GM23248 (cell line): Measurements from ENCODE around the gene VWA8. TPM values are rescaled to one million over a fixed set of nuclear protein-coding genes. Genes with fewer than 3 reads are reported as not detected.

Experiments
- DNase-seq: peaks from one replicate; pipeline ENCODE4 v3.0.0-alpha.2; 2015
- H2AFZ ChIP-seq: fragments of 200-600 bp; sonication (generic); 2 replicates; pipeline ENCODE4 v1.6.1; 2016; ENCODE audit warnings: antibody characterized with exemption
- H3F3A ChIP-seq: fragments of 200-600 bp; sonication (generic); 2 replicates; pipeline ENCODE4 v1.6.1; 2016; ENCODE audit warnings: mild to moderate bottlenecking, antibody characterized with exemption, mixed run types; ENCODE audit not compliant: insufficient read depth
- H3K27ac ChIP-seq: fragments of 200-600 bp; sonication (generic); 2 replicates; pipeline ENCODE4 v1.5.1; 2016; ENCODE audit warnings: mild to moderate bottlenecking
- H3K27me3 ChIP-seq: fragments of 200-600 bp; sonication (generic); replicated peaks from 2 replicates; pipeline ENCODE4 v1.6.1; 2016; ENCODE audit warnings: mild to moderate bottlenecking; ENCODE audit not compliant: insufficient read depth
- H3K36me3 ChIP-seq: fragments of 200-600 bp; sonication (generic); 2 replicates; pipeline ENCODE4 v1.6.1; 2016; ENCODE audit warnings: low read depth, mild to moderate bottlenecking
- H3K4me1 ChIP-seq: fragments of 200-600 bp; sonication (generic); 2 replicates; pipeline ENCODE4 v1.6.1; 2016; ENCODE audit warnings: mild to moderate bottlenecking; ENCODE audit not compliant: insufficient read depth
- H3K4me2 ChIP-seq: fragments of 200-600 bp; sonication (generic); one replicate; pipeline ENCODE4 v1.6.1; 2016; ENCODE audit warnings: mild to moderate bottlenecking; ENCODE audit not compliant: unreplicated experiment
- H3K4me3 ChIP-seq: fragments of 200-600 bp; sonication (generic); 2 replicates; pipeline ENCODE4 v1.5.1; 2016; ENCODE audit warnings: mild to moderate bottlenecking
- H3K79me2 ChIP-seq: fragments of 200-600 bp; sonication (generic); 2 replicates; pipeline ENCODE4 v1.6.1; 2016; ENCODE audit warnings: mild to moderate bottlenecking; ENCODE audit not compliant: insufficient read depth
- H3K9ac ChIP-seq: fragments of 200-600 bp; sonication (generic); 2 replicates; pipeline ENCODE4 v1.6.1; 2016; ENCODE audit warnings: mild to moderate bottlenecking
- H3K9me2 ChIP-seq: fragments of 200-600 bp; sonication (generic); 2 replicates; pipeline ENCODE4 v1.6.1; 2016; ENCODE audit warnings: mixed run types, mild to moderate bottlenecking, moderate library complexity; ENCODE audit not compliant: insufficient read depth
- H3K9me3 ChIP-seq: fragments of 200-600 bp; sonication (generic); one replicate; pipeline ENCODE4 v1.6.1; 2017; ENCODE audit warnings: low read depth
- H4K20me1 ChIP-seq: fragments of 200-600 bp; sonication (generic); 2 replicates; pipeline ENCODE4 v1.6.0; 2016; ENCODE audit not compliant: insufficient read depth
- EZH2 ChIP-seq: fragments of 200-600 bp; sonication (generic); IDR thresholded peaks from 2 replicates; pipeline ENCODE4 v1.6.1; 2018; ENCODE audit warnings: antibody characterized with exemption, mild to moderate bottlenecking; ENCODE audit not compliant: insufficient read depth, poor library complexity, severe bottlenecking
- EZH2phosphoT487 ChIP-seq: fragments of 200-600 bp; sonication (generic); IDR thresholded peaks from 2 replicates; pipeline ENCODE4 v1.6.1; 2018; ENCODE audit warnings: antibody characterized with exemption, moderate library complexity, mild to moderate bottlenecking, low read depth; ENCODE audit not compliant: insufficient read depth
- WGBS, 2 experiments: methylation state at CpG; one replicate each; pipeline ENCODE4 v1.1.6; 2015 to 2017; ENCODE audit warnings: low lambda C conversion rate in 2 of 2, low coverage in 1 of 2; ENCODE audit errors: missing lambda C conversion rate in 2 of 2; 5-methylcytosine and 5-hydroxymethylcytosine counted together
- in situ Hi-C: fragments of 300-500 bp; cut with MboI; formaldehyde crosslinking; loops from 2 replicates; pipeline ENCODE4 v1.15.0; 2020
- polyA plus RNA-seq: library from polyadenylated mRNA; unstranded; fragments of >200 nt; fragmentation: Nextera tagmentation; extraction: Ambion mirVana; gene quantifications from 2 replicates; pipeline ENCODE4 v1.2.1, GENCODE V29; 2016
- total RNA-seq: library from RNA; depleted of rRNA; stranded (reverse); fragments of >200 nt; shearing (Covaris generic); gene quantifications from 2 replicates; pipeline ENCODE4 v1.2.3, GENCODE V29; 2014

The VWA8 gene
- total and polyA plus RNA-seq, 2 experiments from 2014 or later = 3.9 to 10.1 TPM

GRCh38 chr13:42001580-42001979 is 40.7 kb upstream of the VWA8 start:
- TF ChIP-seq EZH2 (no peak), EZH2phosphoT487 (no peak)
- H3K36me3 ChIP-seq = no peaks in the 10 kb centered on the region
- DNase-seq = peak; percentile 93
- peak overlapping the region; percentile 50 for H3K4me3 ChIP-seq
- WGBS, 2 experiments = 11 to 15% methylated on average over 6 of the region's 6 CpGs
- no peaks in the 10 kb centered on the region for H3K9me3 ChIP-seq
- H3K9ac ChIP-seq = peak overlapping the region; percentile 53; the same call in 1 of the 2 replicates
- peak overlapping the region; percentile 63 for H2AFZ ChIP-seq
- H3F3A ChIP-seq = peaks cover 17% of the 10 kb centered on the region
- H3K27me3 ChIP-seq = no peaks in the 10 kb centered on the region
- in situ Hi-C loops = no loop called here
- H3K4me1 ChIP-seq = peaks cover 14% of the 10 kb centered on the region
- H3K79me2 ChIP-seq = no peaks in the 10 kb centered on the region
- H3K4me2 ChIP-seq = peak overlapping the region; percentile 61
- H4K20me1 ChIP-seq = no peaks in the 10 kb centered on the region
- no peaks in the 10 kb centered on the region for H3K9me2 ChIP-seq
- peak overlapping the region; percentile 65 for H3K27ac ChIP-seq

GRCh38 chr13:42000846-42001245 is 39.9 kb upstream of the VWA8 start:
- no peaks in the 10 kb centered on the region for H3K9me3 ChIP-seq
- H4K20me1 ChIP-seq = no peaks in the 10 kb centered on the region
- peaks cover 20% of the 10 kb centered on the region for H3K4me1 ChIP-seq
- DNase-seq = no peak
- no peaks in the 10 kb centered on the region for H3K36me3 ChIP-seq
- H3F3A ChIP-seq = peaks cover 23% of the 10 kb centered on the region
- TF ChIP-seq EZH2phosphoT487 = no peak
- no peak for TF ChIP-seq EZH2
- no peak overlapping the region for H3K9ac ChIP-seq
- peak overlapping the region; percentile 61 for H3K4me2 ChIP-seq
- H3K27ac ChIP-seq = no peak overlapping the region
- H3K79me2 ChIP-seq = no peaks in the 10 kb centered on the region
- in situ Hi-C loops = no loop called here
- H3K4me3 ChIP-seq = no peak overlapping the region
- H3K27me3 ChIP-seq = no peaks in the 10 kb centered on the region
- no peaks in the 10 kb centered on the region for H3K9me2 ChIP-seq
- WGBS, 2 experiments = 49 to 52% methylated on average over 2 of the region's 2 CpGs
- peak overlapping the region; percentile 63; the same call in 1 of the 2 replicates for H2AFZ ChIP-seq

- no peak for TF ChIP-seq EZH2
- no peak for TF ChIP-seq EZH2phosphoT487
- peaks cover 25% of the 10 kb centered on the region for H3F3A ChIP-seq
- no peak overlapping the region for H3K4me2 ChIP-seq
- no peaks in the 10 kb centered on the region for H3K27me3 ChIP-seq
- no peak for DNase-seq
- in situ Hi-C loops = no loop called here
- no peak overlapping the region for H3K27ac ChIP-seq
- 61 to 80% methylated on average over 1 of the region's 1 CpG for WGBS, 2 experiments
- no peaks in the 10 kb centered on the region for H3K9me3 ChIP-seq
- no peaks in the 10 kb centered on the region for H3K9me2 ChIP-seq
- H3K9ac ChIP-seq = no peak overlapping the region
- no peak overlapping the region for H2AFZ ChIP-seq
- no peaks in the 10 kb centered on the region for H3K79me2 ChIP-seq
- H4K20me1 ChIP-seq = no peaks in the 10 kb centered on the region
- H3K4me1 ChIP-seq = peaks cover 23% of the 10 kb centered on the region
- no peaks in the 10 kb centered on the region for H3K36me3 ChIP-seq
- no peak overlapping the region for H3K4me3 ChIP-seq
These were observed 36.5 kb upstream of the VWA8 start for GRCh38 chr13:41997396-41997795.

GRCh38 chr13:41995946-41996345 is 35.0 kb upstream of the VWA8 start:
- peaks cover 14% of the 10 kb centered on the region for H3F3A ChIP-seq
- H3K79me2 ChIP-seq = no peaks in the 10 kb centered on the region
- no peak overlapping the region for H3K4me2 ChIP-seq
- peak; percentile 64 for DNase-seq
- H3K36me3 ChIP-seq = no peaks in the 10 kb centered on the region
- H2AFZ ChIP-seq = 0 out of 2 replicates have a peak overlapping the region, but pooled peaks have one; percentile 6
- no peak for TF ChIP-seq EZH2
- TF ChIP-seq EZH2phosphoT487 = no peak
- 45 to 49% methylated on average over 5 of the region's 5 CpGs for WGBS, 2 experiments
- no peaks in the 10 kb centered on the region for H4K20me1 ChIP-seq
- no peaks in the 10 kb centered on the region for H3K9me2 ChIP-seq
- H3K27ac ChIP-seq = no peak overlapping the region
- peaks cover 11% of the 10 kb centered on the region for H3K4me1 ChIP-seq
- in situ Hi-C loops = no loop called here
- no peak overlapping the region for H3K4me3 ChIP-seq
- no peaks in the 10 kb centered on the region for H3K27me3 ChIP-seq
- H3K9me3 ChIP-seq = no peaks in the 10 kb centered on the region
- no peak overlapping the region for H3K9ac ChIP-seq

- Histone ChIP-seq H4K20me1 (no peaks in the 10 kb centered on the region), H3K9ac (no peak overlapping the region), H2AFZ (no peak overlapping the region), H3K79me2 (no peaks in the 10 kb centered on the region), H3F3A (peaks cover 8% of the 10 kb centered on the region; the same call in 1 of the 2 replicates), H3K4me3 (no peak overlapping the region), H3K4me2 (no peak overlapping the region), H3K27me3 (no peaks in the 10 kb centered on the region), H3K36me3 (no peaks in the 10 kb centered on the region), H3K4me1 (peaks cover 9% of the 10 kb centered on the region), H3K27ac (no peak overlapping the region), H3K9me2 (no peaks in the 10 kb centered on the region), H3K9me3 (no peaks in the 10 kb centered on the region)
- DNase-seq = no peak
- no peak for TF ChIP-seq EZH2phosphoT487
- 91 to 92% methylated on average over 4 of the region's 4 CpGs for WGBS, 2 experiments
- in situ Hi-C loops = no loop called here
These were observed 34.4 kb upstream of the VWA8 start for GRCh38 chr13:41995336-41995735.
